Measurements from ENCODE around the gene DCK.

Gene DCK

DNA sequence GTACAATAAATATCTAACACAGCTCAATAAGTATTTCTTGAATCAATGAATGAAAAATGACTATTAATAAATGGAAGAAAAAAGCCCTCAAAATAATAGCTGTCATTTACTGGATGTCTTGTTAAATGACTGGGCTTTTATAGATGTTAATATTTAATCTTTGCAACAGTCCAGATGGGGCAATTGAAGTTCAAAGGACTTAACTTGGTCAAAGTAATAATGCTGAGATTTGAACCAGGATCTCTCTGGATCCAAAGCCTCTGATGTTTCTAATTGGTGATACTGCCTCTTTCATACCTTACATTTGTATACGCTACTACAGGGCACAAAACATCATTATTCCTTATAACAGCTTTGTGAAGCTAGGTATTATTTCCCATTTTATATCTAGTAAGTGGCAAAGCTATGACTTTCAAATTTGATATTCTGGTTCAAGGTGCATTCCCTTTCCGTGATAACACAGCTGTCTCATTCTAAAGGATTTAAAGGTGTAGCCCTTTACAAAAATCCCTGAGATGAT, 72.6 kb downstream of the DCK start:
- DNase-seq, result no peak

GRCh38 chr4:71066737-71067716, 73.6 kb downstream of the DCK start:
- no peak for DNase-seq

DNA sequence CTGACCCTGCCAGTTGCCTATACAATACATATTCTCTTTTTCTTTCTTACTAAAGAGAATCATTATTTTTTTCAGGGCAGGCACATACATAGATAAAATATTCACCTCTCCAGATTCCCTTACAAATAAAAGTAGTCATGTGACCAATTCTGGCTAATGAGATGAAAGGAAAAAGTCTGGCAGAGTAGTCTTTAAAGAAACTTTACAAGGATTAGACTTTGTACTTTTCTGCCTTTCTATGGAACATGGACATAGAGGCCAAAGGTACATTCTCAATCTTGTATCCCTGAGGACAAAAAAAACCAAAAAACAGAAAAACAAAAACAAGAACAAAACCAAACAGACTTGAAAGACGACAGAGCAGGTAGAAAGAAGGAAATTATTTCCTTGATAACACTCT, 75.6 kb downstream of the DCK start:
- DNase-seq, result no peak

- DNase-seq, result no peak
Measured at GRCh38 chr4:71070015-71070414, 76.6 kb downstream of the DCK start.

DNA sequence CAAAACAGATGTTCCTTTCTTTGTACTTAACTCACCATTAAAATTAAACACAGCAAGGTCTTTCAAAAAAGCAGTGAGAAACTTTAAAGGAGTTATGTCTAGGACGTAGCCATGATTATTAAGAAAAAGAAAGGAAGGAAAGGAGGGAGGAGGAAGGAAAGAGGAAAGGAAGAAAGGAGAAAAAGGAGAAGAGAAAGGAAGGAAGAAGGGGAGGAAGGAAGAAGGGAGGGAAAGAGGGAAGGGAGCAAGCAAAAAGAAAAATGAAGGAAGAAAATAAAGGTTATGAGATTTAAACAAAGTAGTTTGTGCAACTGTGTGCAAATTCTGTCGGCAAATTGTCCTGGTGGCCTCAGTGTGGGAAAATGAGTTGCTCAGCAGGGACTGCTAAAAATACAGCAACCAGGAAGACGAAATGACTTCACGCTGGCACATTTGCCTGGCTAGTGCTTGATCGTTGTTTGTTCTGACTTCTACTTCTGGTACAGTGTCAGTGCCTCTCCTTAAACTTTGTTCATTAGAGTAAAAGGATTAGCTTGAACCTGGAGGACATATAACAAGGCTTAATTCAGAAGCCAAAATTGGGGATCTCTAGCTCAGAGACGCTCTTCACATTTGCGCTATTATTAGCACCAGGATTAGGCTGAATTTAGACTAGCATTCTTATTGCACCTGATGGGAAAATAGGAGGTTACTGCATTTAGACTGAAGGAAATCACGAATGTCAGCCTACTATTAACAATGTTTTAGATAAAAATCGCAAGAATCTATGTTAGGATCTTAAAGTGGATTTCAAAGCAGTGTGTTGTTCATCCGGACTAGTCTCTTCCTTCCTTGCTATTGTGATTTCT, 81.2 kb downstream of the DCK start:
- no peak for DNase-seq

Measured in activated naive CD4-positive, alpha-beta T cell treated with Interleukin-2 at 50 U/mL for 16 hours (primary cell).